WTC11 (cell line): Measurements from ENCODE around the gene HAGHL.

ENCODE experiments used
- CREM ChIP-seq: sonication (generic); formaldehyde crosslinking; IDR thresholded peaks from 2 replicates; pipeline ENCODE4 v1.8.1; 2022; ENCODE audit warnings: mild to moderate bottlenecking, missing genetic modification reagents, moderate library complexity
- NFYB ChIP-seq: sonication (generic); formaldehyde crosslinking; conservative IDR thresholded peaks from 2 replicates; pipeline ENCODE4 v1.8.0; 2022; ENCODE audit warnings: low read depth, missing genetic modification reagents
- RORB ChIP-seq: fragments of 250-450 bp; sonication (Bioruptor Pico); IDR thresholded peaks from 2 replicates; pipeline ENCODE4 v1.9.0; 2021; ENCODE audit warnings: mild to moderate bottlenecking
- TCF7 ChIP-seq: sonication (generic); formaldehyde crosslinking; IDR thresholded peaks from 2 replicates; pipeline ENCODE4 v1.8.0; 2022; ENCODE audit warnings: mild to moderate bottlenecking, low read depth, missing genetic modification reagents, moderate library complexity
- ZBTB21 ChIP-seq: sonication (generic); formaldehyde crosslinking; IDR thresholded peaks from 2 replicates; pipeline ENCODE4 v1.8.1; 2023; ENCODE audit warnings: mild to moderate bottlenecking, missing genetic modification reagents, borderline replicate concordance
- TF ChIP-seq, protein P1 (sequence below): fragments of 200-600 bp; IDR thresholded peaks from 2 replicates; pipeline ENCODE4 v1.8.0; 2022; ENCODE audit warnings: antibody characterized with exemption
- TF ChIP-seq, protein P2 (sequence below): sonication (generic); formaldehyde crosslinking; IDR thresholded peaks from 2 replicates; pipeline ENCODE4 v1.8.0; 2022; ENCODE audit warnings: mild to moderate bottlenecking, missing genetic modification reagents
- TF ChIP-seq, protein P3 (sequence below): sonication (generic); formaldehyde crosslinking; IDR thresholded peaks from 2 replicates; pipeline ENCODE4 v1.8.1; 2022; ENCODE audit warnings: missing genetic modification reagents, borderline replicate concordance
- TF ChIP-seq, protein P4 (sequence below): sonication (generic); formaldehyde crosslinking; IDR thresholded peaks from 2 replicates; pipeline ENCODE4 v1.8.0; 2023; ENCODE audit warnings: missing genetic modification reagents, mild to moderate bottlenecking, borderline replicate concordance
- TF ChIP-seq, protein P5 (sequence below): sonication (generic); formaldehyde crosslinking; IDR thresholded peaks from 2 replicates; pipeline ENCODE4 v1.8.1; 2022; ENCODE audit warnings: low read depth, missing genetic modification reagents, borderline replicate concordance
- TF ChIP-seq, protein P6 (sequence below): sonication (generic); formaldehyde crosslinking; IDR thresholded peaks from 2 replicates; pipeline ENCODE4 v1.8.1; 2023; ENCODE audit warnings: mild to moderate bottlenecking, moderate library complexity, missing genetic modification reagents
- TF ChIP-seq, protein P7 (sequence below): sonication (generic); formaldehyde crosslinking; IDR thresholded peaks from 2 replicates; pipeline ENCODE4 v1.8.0; 2022; ENCODE audit warnings: missing genetic modification reagents

DNA sequence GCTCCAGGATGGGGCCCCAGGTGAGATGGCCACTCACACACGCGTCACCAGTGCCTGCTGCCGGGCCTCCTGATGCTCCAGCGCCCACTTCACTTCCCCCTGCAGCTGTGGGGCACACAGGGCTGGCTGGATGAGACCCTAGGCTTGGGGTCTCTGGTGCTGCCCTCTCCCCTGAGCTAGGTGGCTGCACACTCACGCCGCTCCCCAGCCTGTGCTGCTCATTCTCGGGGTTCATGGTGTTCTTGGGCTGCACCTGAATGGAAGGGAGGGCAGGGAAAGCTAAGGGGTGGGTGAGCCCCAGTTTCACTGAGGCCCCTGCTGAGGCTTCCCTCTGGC, 1.9 kb upstream of the HAGHL start:
- TF ChIP-seq, protein P1, sequence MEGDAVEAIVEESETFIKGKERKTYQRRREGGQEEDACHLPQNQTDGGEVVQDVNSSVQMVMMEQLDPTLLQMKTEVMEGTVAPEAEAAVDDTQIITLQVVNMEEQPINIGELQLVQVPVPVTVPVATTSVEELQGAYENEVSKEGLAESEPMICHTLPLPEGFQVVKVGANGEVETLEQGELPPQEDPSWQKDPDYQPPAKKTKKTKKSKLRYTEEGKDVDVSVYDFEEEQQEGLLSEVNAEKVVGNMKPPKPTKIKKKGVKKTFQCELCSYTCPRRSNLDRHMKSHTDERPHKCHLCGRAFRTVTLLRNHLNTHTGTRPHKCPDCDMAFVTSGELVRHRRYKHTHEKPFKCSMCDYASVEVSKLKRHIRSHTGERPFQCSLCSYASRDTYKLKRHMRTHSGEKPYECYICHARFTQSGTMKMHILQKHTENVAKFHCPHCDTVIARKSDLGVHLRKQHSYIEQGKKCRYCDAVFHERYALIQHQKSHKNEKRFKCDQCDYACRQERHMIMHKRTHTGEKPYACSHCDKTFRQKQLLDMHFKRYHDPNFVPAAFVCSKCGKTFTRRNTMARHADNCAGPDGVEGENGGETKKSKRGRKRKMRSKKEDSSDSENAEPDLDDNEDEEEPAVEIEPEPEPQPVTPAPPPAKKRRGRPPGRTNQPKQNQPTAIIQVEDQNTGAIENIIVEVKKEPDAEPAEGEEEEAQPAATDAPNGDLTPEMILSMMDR = no peak
- no peak for TF ChIP-seq TCF7 (CRISPR knock-in tag)
- no peak for TF ChIP-seq ZBTB21 (CRISPR knock-in tag)
- TF ChIP-seq, protein P2, sequence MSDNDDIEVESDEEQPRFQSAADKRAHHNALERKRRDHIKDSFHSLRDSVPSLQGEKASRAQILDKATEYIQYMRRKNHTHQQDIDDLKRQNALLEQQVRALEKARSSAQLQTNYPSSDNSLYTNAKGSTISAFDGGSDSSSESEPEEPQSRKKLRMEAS = no peak
- TF ChIP-seq RORB (CRISPR knock-in tag) = no peak
- TF ChIP-seq, protein P3, sequence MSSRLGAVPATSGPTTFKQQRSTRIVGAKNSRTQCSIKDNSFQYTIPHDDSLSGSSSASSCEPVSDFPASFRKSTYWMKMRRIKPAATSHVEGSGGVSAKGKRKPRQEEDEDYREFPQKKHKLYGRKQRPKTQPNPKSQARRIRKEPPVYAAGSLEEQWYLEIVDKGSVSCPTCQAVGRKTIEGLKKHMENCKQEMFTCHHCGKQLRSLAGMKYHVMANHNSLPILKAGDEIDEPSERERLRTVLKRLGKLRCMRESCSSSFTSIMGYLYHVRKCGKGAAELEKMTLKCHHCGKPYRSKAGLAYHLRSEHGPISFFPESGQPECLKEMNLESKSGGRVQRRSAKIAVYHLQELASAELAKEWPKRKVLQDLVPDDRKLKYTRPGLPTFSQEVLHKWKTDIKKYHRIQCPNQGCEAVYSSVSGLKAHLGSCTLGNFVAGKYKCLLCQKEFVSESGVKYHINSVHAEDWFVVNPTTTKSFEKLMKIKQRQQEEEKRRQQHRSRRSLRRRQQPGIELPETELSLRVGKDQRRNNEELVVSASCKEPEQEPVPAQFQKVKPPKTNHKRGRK (CRISPR knock-in tag) = no peak
- TF ChIP-seq, protein P4, sequence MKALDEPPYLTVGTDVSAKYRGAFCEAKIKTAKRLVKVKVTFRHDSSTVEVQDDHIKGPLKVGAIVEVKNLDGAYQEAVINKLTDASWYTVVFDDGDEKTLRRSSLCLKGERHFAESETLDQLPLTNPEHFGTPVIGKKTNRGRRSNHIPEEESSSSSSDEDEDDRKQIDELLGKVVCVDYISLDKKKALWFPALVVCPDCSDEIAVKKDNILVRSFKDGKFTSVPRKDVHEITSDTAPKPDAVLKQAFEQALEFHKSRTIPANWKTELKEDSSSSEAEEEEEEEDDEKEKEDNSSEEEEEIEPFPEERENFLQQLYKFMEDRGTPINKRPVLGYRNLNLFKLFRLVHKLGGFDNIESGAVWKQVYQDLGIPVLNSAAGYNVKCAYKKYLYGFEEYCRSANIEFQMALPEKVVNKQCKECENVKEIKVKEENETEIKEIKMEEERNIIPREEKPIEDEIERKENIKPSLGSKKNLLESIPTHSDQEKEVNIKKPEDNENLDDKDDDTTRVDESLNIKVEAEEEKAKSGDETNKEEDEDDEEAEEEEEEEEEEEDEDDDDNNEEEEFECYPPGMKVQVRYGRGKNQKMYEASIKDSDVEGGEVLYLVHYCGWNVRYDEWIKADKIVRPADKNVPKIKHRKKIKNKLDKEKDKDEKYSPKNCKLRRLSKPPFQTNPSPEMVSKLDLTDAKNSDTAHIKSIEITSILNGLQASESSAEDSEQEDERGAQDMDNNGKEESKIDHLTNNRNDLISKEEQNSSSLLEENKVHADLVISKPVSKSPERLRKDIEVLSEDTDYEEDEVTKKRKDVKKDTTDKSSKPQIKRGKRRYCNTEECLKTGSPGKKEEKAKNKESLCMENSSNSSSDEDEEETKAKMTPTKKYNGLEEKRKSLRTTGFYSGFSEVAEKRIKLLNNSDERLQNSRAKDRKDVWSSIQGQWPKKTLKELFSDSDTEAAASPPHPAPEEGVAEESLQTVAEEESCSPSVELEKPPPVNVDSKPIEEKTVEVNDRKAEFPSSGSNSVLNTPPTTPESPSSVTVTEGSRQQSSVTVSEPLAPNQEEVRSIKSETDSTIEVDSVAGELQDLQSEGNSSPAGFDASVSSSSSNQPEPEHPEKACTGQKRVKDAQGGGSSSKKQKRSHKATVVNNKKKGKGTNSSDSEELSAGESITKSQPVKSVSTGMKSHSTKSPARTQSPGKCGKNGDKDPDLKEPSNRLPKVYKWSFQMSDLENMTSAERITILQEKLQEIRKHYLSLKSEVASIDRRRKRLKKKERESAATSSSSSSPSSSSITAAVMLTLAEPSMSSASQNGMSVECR (CRISPR knock-in tag) = no peak
- TF ChIP-seq, protein P5, sequence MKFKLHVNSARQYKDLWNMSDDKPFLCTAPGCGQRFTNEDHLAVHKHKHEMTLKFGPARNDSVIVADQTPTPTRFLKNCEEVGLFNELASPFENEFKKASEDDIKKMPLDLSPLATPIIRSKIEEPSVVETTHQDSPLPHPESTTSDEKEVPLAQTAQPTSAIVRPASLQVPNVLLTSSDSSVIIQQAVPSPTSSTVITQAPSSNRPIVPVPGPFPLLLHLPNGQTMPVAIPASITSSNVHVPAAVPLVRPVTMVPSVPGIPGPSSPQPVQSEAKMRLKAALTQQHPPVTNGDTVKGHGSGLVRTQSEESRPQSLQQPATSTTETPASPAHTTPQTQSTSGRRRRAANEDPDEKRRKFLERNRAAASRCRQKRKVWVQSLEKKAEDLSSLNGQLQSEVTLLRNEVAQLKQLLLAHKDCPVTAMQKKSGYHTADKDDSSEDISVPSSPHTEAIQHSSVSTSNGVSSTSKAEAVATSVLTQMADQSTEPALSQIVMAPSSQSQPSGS (CRISPR knock-in tag) = no peak
- TF ChIP-seq CREM (CRISPR knock-in tag) = no peak
- TF ChIP-seq, protein P6, sequence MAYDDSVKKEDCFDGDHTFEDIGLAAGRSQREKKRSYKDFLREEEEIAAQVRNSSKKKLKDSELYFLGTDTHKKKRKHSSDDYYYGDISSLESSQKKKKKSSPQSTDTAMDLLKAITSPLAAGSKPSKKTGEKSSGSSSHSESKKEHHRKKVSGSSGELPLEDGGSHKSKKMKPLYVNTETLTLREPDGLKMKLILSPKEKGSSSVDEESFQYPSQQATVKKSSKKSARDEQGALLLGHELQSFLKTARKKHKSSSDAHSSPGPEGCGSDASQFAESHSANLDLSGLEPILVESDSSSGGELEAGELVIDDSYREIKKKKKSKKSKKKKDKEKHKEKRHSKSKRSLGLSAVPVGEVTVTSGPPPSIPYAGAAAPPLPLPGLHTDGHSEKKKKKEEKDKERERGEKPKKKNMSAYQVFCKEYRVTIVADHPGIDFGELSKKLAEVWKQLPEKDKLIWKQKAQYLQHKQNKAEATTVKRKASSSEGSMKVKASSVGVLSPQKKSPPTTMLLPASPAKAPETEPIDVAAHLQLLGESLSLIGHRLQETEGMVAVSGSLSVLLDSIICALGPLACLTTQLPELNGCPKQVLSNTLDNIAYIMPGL (CRISPR knock-in tag) = no peak
- TF ChIP-seq, protein P7, sequence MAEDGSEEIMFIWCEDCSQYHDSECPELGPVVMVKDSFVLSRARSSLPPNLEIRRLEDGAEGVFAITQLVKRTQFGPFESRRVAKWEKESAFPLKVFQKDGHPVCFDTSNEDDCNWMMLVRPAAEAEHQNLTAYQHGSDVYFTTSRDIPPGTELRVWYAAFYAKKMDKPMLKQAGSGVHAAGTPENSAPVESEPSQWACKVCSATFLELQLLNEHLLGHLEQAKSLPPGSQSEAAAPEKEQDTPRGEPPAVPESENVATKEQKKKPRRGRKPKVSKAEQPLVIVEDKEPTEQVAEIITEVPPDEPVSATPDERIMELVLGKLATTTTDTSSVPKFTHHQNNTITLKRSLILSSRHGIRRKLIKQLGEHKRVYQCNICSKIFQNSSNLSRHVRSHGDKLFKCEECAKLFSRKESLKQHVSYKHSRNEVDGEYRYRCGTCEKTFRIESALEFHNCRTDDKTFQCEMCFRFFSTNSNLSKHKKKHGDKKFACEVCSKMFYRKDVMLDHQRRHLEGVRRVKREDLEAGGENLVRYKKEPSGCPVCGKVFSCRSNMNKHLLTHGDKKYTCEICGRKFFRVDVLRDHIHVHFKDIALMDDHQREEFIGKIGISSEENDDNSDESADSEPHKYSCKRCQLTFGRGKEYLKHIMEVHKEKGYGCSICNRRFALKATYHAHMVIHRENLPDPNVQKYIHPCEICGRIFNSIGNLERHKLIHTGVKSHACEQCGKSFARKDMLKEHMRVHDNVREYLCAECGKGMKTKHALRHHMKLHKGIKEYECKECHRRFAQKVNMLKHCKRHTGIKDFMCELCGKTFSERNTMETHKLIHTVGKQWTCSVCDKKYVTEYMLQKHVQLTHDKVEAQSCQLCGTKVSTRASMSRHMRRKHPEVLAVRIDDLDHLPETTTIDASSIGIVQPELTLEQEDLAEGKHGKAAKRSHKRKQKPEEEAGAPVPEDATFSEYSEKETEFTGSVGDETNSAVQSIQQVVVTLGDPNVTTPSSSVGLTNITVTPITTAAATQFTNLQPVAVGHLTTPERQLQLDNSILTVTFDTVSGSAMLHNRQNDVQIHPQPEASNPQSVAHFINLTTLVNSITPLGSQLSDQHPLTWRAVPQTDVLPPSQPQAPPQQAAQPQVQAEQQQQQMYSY (CRISPR knock-in tag) = no peak
- TF ChIP-seq NFYB (CRISPR knock-in tag) = no peak
